ENCODE data around the gene SHISA6.
"Not testable (repeated sequence)": the region's sequence is repeated elsewhere in the genome, so short reads cannot be mapped to it uniquely, and the experiment has no call there.

Gene SHISA6

DNA sequence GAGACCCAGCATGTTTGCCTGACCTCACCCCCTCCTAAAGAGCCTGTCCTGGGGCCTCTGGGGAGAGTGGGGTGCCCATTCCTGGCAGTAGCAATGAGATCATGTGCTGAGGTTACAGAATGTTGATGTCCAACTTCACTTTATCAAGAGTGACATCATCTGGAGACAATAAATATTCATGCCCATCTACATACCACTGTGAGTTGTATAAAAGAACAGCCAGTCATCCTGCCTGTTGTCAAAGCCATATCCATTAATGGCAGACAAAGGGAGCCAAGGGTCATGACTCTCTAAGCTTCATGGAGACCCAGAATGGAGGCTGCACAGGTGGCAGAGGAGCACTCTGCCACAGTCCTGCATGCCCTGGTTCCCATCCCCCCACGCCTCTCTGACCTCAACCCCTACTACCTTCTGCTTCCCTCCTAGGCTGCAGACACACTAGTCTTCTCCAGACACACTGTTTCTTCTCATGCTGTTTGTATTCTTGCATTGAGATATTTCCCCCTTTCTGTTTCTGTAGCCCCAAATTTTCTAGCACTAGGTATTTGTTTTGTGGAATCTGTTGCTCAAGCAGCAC is 27.1 kb downstream of the SHISA6 start:
- no peak for DNase-seq

DNA sequence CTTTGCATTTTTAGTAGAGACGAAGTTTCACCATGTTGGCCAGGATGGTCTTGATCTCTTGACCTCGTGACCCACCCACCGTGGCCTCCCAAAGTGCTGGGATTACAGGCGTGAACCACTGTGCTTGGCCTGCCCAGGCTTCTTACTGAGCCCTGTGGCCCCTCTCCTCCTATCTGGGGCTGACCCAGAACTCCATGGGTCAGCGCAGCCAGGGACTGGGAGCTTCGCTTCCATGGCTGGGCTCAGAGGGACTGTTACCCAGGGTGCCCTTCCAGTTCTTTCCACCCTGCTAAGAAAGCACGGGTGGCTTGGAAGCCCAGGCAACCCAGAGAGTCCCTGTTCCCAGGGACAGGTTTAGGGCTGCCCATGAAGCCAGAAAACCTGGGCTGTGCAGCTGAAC is 28.2 kb downstream of the SHISA6 start:
- no peak for DNase-seq

DNA sequence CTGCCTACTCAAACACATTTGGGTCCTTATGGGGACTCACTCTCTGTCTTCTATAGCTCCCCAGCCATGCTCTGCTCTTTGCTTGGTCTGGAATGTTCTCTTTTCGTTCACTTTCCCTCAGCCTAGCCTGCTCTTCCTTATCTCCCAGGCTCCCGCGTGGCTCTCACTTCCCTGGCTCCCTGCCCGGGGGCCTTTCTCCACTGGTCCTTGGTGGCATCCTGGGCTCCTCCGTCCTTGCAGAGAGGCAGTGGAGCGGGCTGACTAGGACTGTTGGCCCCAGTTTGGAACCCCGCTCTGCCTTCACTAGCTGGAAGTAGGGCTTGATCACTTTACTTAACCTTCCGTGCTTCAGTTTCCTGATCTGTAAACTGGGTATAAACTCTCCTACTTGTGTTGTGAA is 31.2 kb downstream of the SHISA6 start:
- no peak for DNase-seq

DNA sequence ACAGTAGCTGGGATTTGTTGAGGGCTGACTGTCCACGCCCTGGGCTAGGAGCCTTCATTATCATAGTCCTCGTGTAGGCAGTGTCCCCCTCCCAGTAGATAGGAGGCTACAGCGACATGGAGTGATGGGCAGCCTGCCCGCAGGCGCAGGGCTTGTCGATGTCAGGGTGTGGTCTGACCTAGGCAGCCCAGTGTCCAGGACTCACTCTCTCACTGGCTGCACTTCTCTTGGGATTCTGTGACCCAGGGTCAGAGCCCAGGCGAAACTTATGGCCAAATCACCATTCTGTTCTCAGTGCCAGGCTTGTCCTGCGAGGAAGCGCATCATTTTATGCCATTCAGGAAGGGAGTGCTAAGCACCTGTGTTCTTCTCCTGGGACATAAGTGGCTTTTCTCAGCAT is 32.6 kb downstream of the SHISA6 start:
- DNase-seq = no peak

DNA sequence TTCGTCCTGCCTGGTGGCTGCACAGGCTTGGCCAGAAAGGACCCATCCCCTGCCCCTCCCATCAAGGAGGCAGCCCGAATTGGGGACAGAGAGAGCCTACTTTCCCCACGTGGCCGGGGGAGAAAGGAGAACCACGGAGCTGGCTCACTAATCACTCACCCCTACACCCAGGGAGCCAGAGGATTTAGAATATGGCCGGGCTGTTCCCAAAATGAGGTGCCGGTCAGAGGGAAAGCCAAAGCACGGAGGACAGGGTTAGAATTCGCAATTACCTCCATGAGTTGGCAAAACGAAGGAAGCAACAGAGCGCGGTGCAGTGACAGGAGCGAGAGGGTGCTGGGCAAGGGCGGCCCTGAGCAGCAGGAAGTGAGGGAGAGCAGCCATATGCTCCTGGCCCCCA is 33.1 kb downstream of the SHISA6 start:
- DNase-seq = no peak

DNA sequence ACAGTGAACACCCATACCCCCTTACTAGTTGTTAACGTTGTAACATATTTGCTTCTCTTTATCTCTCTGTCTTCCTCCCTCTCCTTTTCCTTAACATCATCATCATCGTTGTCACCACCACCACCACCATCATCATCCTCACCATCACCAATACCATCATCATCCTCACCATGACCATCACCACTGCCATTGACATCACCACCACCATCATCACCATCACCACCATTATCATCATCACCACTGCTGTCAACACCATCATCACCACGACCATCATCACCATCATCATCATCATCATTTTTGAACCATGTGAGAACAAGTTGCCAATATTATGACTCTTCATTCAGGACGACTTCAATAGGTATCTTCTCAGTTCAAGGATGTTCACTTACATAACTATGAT is 35.5 kb downstream of the SHISA6 start:
- no peak for DNase-seq

DNA sequence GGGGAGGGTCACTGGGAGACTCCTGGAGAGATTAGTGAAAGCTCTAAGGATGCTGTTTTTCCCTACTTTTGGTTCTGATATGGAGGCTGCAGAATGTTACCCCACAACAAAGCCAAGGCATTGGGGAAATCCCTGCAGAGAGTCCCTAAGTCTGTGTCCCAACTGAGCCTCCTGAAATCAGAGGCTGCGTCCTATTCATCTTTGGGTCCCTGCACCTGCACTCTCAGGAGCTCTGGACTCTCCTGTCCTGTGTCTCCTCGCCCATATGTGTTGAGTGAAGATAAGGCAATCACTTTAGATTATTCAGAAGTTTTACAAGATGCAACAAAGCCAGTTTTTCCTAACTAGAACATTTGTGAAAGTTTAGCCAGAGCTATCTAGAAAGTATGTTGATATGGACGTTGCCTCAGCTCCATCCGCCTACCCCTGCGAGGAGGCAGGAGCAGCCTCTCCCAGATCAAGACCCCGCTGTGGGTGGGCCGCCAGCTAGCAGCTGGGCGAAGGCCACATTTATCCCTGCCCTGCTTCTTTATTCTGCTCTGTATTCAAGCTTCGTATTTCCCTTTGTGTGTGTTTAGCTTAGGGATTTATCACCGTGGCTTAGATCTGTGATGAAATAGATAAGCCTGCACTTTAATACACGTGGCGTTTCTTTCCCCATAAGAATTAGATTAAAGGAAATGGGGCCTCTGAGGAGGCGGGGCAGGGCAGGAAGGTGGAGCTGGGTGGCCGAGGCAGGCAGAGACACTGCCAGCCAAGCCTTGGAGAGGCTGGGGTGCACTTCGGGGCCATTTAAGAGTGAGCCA is 37.4 kb downstream of the SHISA6 start:
- no peak for DNase-seq

DNA sequence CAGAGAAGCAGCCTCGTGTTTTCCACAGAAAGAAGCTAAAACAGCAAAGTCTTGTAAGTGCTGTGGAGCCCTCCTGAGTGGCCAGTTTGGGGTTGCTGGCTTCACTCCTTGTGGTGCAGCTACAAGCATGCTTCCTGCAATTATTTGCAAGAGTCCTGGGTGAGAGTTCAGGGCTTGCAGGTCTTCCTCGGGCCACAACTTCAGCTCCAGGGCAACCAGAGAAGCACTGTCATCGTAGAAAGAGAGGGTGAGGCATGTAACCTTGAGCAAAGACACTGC is 37.9 kb downstream of the SHISA6 start:
- DNase-seq = no peak

DNA sequence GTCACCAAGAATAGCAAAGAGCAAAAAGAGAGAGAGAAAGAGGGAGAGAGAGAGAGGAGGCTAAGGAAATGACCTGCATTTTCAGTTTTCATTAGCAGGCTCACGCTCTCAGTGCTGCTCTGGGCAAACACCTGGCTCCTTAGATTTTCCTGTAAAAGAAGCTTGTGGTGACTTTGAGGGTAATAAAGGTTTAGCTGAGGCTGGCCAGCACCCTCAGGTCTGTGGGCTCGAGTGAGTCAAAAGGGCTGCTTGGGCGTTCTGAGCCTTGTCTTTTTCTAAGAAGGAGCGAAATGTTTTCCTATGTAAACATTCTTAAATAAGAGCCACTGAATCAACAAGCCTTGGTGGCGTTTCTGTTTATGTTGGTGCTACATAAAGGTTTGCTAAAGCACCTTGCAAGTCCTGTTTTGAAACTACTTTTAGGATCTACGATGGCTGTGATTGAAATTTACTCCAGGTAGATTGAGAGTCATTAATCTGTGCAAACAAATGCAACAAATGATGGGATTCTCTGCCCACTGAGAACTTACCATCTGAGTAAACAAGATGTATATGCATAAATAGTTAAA is 38.8 kb downstream of the SHISA6 start:
- no peak for DNase-seq

DNA sequence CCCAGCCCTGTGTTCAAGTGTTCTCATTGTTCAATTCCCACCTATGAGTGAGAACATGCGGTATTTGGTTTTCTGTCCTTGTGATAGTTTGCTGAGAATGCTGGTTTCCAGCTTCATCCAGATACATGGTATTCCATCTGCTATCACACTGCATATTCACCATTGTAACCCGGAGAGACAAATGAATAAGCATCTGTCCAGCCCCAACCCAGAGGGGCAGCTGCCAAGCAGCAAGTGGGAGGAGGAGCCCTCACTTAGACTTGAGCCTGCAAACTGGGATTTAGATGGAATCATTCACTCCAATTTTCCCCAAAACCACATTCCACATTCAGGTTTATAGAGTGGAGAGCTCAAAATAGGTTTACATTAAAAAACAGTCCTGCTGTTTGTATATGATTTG is 41.6 kb downstream of the SHISA6 start:
- no peak for DNase-seq

DNA sequence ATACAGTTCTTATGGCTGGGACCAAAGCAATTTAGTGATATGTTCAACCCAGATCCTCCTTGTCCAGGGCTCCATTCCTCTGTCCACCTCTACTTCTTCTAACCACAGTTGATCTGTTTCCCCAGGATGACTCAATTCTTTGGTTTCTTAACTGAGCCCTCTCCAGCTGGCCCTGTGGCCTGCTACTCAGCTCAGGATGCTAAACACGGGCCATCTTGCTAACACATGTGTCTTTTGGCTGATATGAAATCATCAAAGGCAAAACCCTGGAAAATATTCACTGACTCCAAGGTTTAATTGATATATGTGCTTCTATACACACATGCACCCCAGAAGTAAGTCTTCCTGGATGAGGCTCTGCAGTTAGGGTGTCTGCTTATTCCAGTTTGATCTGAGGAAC is 43.8 kb downstream of the SHISA6 start:
- no peak for DNase-seq

DNA sequence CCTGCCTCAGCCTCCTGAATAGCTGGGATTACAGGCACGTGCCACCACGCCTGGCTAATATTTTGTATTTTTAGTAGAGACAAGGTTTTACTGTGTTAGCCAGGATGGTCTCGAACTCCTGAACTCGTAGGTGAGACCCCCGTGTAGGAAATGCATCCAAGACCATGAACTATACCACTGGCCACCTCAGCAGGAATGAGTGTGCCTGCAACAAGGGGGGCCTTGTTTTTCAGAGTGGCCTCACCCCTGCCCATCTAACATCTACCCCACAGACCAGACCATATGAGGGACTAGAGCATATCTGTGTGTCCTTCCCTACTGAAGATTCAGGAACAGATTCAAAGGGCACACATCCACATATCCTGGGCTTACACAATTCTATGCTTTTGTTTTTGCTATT is 44.9 kb downstream of the SHISA6 start:
- DNase-seq = no peak

DNA sequence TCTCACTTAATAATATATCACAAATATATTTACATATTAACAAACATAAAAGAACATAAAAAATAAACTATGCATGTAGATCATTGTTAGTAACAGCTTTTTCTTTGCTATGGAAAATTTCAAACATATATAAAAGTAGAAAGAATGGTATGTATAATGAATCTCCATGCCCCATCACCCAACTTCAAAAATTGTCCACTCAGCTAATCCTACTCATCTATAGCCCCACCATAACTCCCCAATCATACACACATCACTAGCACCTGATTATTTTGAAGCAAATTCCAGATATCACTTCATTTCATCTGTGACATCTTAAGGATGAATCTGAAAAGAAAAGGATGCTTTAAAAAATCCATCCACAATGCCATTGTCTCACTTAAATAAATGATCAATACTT is 46.8 kb downstream of the SHISA6 start:
- no peak for DNase-seq

DNA sequence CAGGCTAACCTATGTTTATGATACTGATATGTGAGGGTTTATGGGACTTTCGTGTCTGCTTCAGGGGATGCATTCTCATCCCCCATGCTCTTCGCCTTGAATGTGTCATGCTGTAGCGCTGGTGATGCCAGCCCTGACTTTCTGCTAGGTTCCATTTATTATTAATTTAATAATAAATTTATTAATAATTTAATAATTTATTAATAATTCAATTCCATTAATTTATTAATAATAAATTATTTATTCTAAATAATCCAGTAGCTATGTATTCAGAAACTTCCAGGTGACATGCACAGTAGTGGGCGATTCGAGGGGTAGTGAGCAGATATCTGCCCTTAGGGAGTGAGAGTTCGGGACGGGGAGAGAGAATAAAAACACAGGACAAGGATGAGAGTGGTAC is 49.8 kb downstream of the SHISA6 start:
- no peak for DNase-seq

DNA sequence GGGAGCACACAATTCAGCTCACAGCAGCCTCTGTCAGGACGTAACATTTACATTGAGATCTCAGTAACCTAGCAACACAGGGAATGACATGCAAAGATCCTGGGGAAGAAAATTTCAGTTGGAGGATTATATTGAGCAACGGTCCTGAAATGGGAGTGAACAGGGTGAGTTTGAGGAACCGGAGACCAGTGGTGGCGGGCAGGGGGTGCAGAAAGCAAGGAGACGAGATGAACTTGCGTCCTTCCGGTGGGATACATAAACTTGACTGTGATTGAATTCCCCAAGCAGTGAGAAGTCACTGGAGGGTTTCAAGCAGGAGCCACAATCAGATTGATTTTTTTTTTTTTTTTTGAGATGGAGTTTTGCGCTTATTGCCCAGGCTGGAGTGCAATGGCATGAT is 51.5 kb downstream of the SHISA6 start:
- DNase-seq = no peak

DNA sequence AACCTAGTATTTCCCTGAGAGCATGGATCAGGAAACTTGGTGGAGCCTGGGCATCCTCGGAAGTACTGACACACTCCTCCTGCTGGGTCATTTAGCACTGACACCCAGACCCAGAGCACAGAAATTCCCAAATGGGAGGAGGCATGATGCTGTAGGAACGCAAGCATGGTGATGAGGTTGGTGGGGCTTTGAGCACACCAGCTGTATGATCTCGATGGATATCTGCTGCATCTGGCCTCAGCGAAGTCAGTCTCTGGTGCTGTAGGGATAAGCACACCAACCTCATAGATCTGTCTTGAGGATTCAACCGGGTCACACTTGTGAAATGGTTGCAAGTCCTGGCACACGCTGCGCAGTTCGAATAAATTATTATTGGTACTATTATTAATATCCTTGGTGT is 52.5 kb downstream of the SHISA6 start:
- no peak for DNase-seq

DNA sequence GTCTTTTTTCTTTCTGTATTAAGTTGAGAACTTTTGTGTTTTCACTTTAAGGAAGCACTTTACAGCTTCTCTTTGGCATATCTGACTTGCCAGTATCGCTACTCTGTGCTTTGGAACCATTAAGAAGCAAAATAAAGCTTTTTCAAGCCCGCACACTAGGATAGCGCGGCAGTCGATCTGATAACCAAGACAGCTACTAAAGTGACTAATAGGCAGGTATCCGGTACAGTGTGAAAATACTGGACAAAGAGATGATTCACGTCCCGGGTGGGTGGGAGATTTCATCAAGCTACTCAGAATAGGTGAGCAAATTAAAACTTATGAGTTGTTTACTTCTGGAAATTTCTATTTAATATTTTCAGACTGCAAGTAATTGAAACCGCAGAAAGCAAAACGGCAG is 53.8 kb downstream of the SHISA6 start:
- no peak for DNase-seq

DNA sequence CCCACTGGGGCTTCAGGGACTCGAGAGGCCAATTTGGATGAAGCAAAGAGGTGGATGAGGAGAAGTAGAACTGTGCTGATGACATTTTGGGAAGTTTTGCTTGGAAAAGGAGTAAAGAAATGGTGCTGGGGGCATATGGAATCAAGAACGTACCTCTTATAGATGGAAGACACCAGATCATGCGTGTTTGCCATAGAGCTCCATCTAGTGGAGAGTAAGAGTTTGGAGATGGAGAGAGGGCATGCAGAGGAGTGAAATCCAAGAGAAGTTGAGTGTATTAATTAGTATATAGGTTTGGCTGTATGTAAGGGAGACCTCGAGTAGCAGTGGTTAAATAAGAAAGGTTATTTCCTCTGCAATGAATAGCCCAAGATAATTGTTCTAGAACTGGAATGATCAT is 56.0 kb downstream of the SHISA6 start:
- DNase-seq = peak in 1 of 2 experiments; percentile 5

DNA sequence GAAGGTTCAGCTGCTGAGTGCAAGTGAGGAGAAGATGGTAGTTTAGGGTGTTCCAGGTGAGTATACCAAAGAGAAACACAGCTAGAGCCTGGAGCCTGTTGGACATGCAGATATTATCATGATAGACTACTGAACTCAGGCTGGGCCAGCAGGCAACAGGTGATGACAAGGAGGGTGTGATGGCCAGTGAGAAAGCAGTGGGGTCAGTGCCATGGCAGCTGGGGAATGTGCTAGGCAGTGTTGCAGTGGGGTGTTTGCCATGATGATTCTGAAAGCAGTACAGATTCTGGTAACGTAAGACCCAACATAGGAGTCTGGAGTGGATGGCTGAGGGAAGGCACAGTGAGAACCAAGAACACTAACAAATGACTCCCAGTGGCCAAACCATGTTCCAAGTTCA is 57.4 kb downstream of the SHISA6 start:
- DNase-seq = no peak

DNA sequence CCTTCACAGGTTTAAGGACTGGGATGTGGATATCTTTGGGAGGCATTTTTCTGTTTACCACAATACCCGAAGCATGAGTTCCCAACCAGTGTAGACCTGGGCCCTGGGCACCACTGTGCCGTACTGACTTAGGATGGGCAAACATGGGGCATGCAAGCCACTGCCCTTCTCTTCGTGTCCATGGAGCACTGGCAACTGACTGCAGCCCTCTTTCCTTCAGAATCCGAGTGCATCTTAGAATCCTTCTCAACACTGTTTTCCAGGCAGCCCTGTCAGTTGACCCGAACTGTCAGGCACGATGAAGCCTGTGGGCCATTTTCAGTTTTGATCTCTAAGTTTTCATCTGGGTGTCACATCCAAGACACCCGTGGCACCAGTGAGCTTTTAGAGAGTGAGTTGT is 59.2 kb downstream of the SHISA6 start:
- DNase-seq = no peak

DNA sequence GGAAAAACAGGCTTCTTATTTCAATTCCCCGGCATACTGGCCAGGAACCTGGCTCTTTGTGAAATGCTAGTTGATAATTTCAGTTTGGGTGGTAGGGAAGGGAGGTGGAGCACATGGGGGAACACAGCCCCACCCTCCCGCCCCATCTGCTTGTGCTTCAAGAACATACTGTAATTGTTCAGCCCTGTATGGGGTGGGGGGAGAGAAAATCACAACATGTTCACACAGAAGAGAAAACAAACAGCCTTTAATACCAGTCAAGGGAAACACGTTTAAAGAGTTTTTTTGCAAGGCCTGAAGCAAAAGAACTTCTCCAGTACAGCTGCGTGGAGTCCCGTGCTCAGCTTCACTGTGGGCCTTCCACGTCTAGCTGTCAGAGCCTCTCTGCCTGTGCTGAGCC is 59.7 kb downstream of the SHISA6 start:
- DNase-seq = no peak

DNA sequence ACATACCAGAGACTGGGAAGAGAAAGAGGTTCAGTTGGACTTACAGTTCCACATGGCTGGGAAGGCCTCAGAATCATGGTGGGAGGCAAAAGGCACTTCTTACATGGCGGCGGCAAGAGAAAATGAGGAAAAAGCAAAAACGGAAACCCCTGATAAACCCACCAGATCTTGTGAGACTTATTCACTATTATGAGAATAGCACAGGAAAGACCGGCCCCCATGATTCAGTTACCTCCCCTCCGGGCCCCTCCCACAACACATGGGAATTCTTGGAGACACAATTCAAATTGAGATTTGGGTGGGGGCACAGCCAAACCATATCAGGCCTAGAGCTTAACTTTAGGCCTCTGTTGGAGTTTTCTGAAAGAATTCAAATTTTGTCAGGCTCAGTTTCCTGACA is 60.9 kb downstream of the SHISA6 start:
- not testable (repeated sequence) for DNase-seq

DNA sequence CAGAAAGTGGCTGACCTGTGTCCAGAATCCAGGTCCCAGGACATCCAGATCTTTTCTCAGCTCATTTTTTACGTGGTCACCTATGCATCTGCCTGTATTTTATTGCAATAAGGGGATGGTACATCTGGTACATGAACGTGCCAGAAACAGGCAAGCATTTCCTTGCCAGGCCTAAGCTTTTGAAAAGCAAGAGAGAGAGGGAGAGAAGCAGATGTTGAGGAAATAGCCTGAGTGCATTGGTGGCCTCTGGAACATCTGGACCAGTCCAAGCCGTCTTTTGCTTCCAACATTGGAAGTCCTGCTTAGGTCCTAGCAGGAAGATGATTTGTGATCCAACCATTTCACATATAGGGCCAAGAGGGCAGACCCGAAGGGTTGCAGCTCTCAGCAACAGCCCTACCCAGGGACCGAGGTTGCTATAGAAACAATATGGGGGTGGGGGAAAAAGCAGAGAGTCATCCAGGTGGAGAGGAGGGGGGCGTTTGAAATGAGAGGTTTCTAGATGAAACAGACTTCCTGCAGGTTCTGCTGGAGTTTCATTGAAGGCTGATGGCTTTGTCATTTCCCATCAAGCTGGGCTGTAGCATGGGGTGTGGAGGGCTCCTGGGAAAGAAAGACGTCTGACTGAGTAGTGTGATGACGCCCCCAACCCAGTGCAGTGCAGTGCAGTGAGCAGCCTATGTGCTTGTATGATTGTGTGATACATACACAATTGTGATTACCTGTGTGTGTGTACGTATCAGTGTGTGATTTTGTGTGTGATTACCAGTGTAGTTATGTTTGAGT is 61.6 kb downstream of the SHISA6 start:
- no peak for DNase-seq

DNA sequence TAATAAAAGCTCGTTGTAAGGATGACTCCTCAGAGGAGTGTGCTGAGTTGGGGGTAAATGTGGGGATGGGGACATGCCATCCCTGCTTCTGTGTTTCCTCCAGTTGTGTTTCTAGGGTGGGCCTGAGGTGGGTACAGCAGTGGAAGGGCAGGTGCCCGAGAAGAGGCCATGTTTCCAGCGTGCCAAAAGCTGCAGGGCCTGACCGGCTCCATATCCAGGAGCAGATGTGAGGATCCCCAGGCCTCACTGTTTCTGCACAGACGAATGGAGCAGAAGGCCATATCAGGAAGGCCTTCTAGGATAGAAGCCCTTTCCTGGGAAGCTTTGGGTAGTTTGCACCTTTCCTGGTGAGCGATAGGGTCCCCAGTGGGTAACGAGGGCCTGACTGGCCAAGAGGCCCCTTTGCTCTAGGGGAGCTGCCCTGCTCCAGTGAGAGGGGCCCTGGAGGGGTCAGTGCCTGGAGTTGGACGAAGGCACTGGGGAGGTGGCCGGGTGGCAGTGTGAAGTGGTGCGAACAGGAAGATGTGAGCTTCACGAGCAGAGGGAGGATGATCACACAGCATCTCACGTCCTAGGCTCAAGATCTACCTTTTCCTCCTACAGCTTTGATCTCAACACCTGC is 62.9 kb downstream of the SHISA6 start:
- DNase-seq = no peak

All from NCI-H1930 (cell line).